ENCODE measurements around the gene PSMC3IP.

DNA sequence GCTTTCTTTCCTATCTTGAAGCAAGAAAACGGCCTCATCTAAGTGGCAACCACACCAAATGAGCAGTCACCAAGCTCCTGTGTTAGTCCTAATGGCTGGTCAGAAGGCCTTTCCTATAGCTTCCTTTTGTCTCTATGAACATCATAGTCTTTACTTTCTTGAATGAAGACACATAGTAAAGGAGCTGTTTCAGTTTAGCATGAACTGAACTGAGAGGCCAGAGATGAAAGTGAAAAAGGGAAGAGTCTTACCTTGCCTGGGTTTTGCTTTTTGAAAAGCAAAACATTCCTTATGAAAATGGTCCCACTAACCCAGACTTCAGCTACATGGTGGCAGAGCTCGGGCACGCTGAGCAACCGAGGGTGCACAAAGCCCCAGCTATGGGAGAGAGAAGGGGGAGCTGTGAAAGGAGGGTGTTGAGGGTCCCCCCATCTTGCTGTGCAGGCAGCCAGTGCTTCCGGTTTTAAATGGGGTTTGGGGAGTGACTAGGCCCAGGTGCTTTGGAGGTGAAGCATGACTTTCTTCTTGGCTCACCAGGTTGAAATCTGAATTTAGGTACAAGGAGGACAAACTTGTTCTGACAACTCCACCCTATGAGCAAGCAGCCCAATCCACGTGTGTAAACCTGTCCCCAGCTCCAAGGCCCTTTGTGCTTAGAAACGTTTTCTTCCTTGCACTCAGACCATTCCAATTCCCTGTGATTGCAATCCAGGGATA lies 9.1 kb upstream of the PSMC3IP start:
- no peak for TF ChIP-seq ZFP37 (tag by site-specific recombination; IDR thresholded peaks at IDR 0.05)
- TF ChIP-seq, protein P1, sequence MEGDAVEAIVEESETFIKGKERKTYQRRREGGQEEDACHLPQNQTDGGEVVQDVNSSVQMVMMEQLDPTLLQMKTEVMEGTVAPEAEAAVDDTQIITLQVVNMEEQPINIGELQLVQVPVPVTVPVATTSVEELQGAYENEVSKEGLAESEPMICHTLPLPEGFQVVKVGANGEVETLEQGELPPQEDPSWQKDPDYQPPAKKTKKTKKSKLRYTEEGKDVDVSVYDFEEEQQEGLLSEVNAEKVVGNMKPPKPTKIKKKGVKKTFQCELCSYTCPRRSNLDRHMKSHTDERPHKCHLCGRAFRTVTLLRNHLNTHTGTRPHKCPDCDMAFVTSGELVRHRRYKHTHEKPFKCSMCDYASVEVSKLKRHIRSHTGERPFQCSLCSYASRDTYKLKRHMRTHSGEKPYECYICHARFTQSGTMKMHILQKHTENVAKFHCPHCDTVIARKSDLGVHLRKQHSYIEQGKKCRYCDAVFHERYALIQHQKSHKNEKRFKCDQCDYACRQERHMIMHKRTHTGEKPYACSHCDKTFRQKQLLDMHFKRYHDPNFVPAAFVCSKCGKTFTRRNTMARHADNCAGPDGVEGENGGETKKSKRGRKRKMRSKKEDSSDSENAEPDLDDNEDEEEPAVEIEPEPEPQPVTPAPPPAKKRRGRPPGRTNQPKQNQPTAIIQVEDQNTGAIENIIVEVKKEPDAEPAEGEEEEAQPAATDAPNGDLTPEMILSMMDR (tag by site-specific recombination; IDR thresholded peaks at IDR 0.05): no peak
- TF ChIP-seq, protein P2, sequence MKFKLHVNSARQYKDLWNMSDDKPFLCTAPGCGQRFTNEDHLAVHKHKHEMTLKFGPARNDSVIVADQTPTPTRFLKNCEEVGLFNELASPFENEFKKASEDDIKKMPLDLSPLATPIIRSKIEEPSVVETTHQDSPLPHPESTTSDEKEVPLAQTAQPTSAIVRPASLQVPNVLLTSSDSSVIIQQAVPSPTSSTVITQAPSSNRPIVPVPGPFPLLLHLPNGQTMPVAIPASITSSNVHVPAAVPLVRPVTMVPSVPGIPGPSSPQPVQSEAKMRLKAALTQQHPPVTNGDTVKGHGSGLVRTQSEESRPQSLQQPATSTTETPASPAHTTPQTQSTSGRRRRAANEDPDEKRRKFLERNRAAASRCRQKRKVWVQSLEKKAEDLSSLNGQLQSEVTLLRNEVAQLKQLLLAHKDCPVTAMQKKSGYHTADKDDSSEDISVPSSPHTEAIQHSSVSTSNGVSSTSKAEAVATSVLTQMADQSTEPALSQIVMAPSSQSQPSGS (tag by site-specific recombination; IDR thresholded peaks at IDR 0.05; ENCODE audit: low read depth): no peak
